Measurements from ENCODE around the gene SLCO6A1.

SLCO6A1 gene

DNA sequence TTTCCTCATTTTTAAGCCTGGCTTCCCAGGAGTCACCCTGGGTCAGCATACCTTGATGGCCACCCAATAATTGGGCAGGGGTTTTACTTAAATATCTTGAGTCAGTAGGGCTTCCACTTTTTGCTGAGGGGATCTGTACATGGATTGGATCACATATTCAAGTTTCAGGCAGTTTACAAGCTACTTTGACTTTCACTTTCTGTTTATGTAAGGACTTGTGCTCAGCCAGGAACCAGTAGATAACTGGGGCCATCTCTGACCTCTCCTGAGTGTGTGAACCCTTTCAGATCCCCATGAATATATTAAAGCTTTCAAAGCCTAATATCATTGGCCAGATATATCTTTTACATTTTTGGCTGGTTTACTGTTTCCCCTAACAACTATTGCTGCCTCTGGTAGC lies 45.1 kb downstream of the SLCO6A1 start:
- no peaks in the 10 kb centered on the region for H3K4me1 ChIP-seq (ENCODE audit: control insufficient read depth in 5 of 5, insufficient read depth in 5 of 5, low read length in 5 of 5)
- H3K27me3 ChIP-seq (ENCODE audit: control insufficient read depth in 5 of 5, insufficient read depth in 4 of 5, low read length in 5 of 5), result no peaks in the 10 kb centered on the region
- no peak overlapping the region for H3K4me3 ChIP-seq (ENCODE audit: low read depth in 1 of 5, low read length in 5 of 5)
- H3K27ac ChIP-seq (ENCODE audit: low read depth, low read length), result no peak overlapping the region
- no peak overlapping the region for H3K9ac ChIP-seq (ENCODE audit: low read length in 5 of 5)
- peaks cover 0 to 4% (median 0%) of the 10 kb centered on the region in 5 donors for H3K9me3 ChIP-seq (ENCODE audit: control insufficient read depth in 5 of 5, low read length in 5 of 5)
- no peaks in the 10 kb centered on the region for H3K36me3 ChIP-seq (ENCODE audit: control insufficient read depth in 5 of 5, insufficient read depth in 5 of 5, low read length in 5 of 5)

DNA sequence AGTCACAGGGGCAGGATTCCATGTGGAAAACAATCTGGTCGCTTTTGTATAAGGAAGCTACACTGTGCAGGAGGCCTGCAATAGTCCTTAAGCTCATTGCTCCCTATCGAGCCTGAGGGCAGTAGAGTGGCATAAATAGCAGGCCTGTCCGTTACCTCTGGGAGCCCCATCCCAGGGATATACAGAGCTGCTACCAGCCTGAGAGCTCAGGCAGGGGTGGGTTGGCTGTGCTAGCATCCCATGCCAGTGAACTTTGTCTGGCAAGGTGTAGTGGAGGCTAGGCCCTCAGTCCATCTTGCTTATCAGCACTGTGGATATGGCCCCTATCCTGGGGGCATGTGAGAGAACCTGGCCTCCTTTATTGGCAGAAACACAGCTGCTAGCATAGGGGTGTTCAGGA lies 47.7 kb downstream of the SLCO6A1 start:
- no peaks in the 10 kb centered on the region for H3K4me1 ChIP-seq (ENCODE audit: control insufficient read depth in 5 of 5, insufficient read depth in 5 of 5, low read length in 5 of 5)
- no peak overlapping the region for H3K27ac ChIP-seq (ENCODE audit: low read depth, low read length)
- H3K36me3 ChIP-seq (ENCODE audit: control insufficient read depth in 5 of 5, insufficient read depth in 5 of 5, low read length in 5 of 5), result no peaks in the 10 kb centered on the region
- H3K4me3 ChIP-seq (ENCODE audit: low read depth in 1 of 5, low read length in 5 of 5), result no peak overlapping the region
- no peaks in the 10 kb centered on the region for H3K27me3 ChIP-seq (ENCODE audit: control insufficient read depth in 5 of 5, insufficient read depth in 4 of 5, low read length in 5 of 5)
- H3K9me3 ChIP-seq (ENCODE audit: control insufficient read depth in 5 of 5, low read length in 5 of 5), result peaks cover 0 to 4% (median 0%) of the 10 kb centered on the region in 5 donors
- no peak overlapping the region for H3K9ac ChIP-seq (ENCODE audit: low read length in 5 of 5)

DNA sequence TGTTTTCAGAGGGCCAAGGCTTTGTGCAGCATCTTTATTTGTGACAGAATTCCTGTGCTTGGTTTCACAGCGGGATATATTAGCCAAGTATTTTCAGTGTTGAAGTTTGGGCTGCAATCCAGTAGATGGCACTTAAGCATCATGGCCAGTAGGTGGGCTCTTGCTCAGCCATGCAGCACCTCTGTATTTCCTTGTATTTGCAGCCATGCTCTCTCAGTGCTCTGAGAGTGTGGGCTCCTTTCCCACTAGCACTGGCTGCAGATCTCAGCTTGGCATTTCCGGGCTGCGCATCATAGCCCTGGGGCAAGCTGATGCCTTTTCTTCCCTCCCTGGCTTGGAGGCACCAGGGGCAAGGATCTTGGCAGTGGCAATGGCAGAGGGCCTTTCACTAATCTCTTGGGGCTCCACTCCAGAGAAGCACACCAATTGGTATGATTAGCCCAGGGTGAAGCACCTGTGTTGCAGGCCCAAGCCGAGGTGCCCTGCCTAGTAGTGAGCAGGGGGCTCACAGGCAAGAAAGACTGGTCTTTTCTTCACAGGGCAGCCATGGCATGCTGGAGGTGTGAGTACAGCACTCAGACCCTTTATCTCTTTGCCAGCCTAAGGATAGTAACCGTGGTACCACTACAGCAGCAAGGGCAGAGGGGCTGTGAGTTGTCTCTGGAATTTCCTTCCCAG lies 48.3 kb downstream of the SLCO6A1 start:
- Histone ChIP-seq H3K9me3 (ENCODE audit: control insufficient read depth in 5 of 5, low read length in 5 of 5) (peaks cover 0 to 4% (median 0%) of the 10 kb centered on the region in 5 donors), H3K4me1 (ENCODE audit: control insufficient read depth in 5 of 5, insufficient read depth in 5 of 5, low read length in 5 of 5) (no peaks in the 10 kb centered on the region), H3K27ac (ENCODE audit: low read depth, low read length) (no peak overlapping the region), H3K4me3 (ENCODE audit: low read depth in 1 of 5, low read length in 5 of 5) (no peak overlapping the region), H3K36me3 (ENCODE audit: control insufficient read depth in 5 of 5, insufficient read depth in 5 of 5, low read length in 5 of 5) (no peaks in the 10 kb centered on the region), H3K9ac (ENCODE audit: low read length in 5 of 5) (no peak overlapping the region), H3K27me3 (ENCODE audit: control insufficient read depth in 5 of 5, insufficient read depth in 4 of 5, low read length in 5 of 5) (no peaks in the 10 kb centered on the region)

DNA sequence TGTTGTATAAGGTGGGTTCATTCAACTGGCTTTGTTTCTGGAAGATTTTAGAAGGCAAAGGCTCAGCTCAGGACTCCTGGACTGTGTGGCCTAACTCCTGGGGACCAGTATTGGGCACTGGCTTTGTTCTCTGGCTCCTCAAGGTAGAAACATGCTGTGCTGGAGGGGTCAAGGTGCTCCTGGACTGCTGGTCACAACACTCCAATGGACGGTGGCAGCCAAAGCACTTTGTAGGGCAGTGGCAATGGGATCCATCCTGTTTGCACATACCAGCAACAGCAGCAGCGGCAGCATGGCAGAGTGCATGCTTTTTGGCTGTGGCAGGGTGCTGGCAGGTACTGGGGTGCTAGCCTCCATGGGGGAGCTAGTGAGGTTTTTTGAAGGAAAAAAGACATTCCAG lies 65.3 kb downstream of the SLCO6A1 start:
- Histone ChIP-seq H3K4me3 (ENCODE audit: low read depth in 1 of 5, low read length in 5 of 5) (no peak overlapping the region), H3K27me3 (ENCODE audit: control insufficient read depth in 5 of 5, insufficient read depth in 4 of 5, low read length in 5 of 5) (no peaks in the 10 kb centered on the region), H3K36me3 (ENCODE audit: control insufficient read depth in 5 of 5, insufficient read depth in 5 of 5, low read length in 5 of 5) (no peaks in the 10 kb centered on the region), H3K9ac (ENCODE audit: low read length in 5 of 5) (no peak overlapping the region), H3K9me3 (ENCODE audit: control insufficient read depth in 5 of 5, low read length in 5 of 5) (peaks cover 0 to 4% (median 2%) of the 10 kb centered on the region in 5 donors), H3K27ac (ENCODE audit: low read depth, low read length) (no peak overlapping the region), H3K4me1 (ENCODE audit: control insufficient read depth in 5 of 5, insufficient read depth in 5 of 5, low read length in 5 of 5) (no peaks in the 10 kb centered on the region)

DNA sequence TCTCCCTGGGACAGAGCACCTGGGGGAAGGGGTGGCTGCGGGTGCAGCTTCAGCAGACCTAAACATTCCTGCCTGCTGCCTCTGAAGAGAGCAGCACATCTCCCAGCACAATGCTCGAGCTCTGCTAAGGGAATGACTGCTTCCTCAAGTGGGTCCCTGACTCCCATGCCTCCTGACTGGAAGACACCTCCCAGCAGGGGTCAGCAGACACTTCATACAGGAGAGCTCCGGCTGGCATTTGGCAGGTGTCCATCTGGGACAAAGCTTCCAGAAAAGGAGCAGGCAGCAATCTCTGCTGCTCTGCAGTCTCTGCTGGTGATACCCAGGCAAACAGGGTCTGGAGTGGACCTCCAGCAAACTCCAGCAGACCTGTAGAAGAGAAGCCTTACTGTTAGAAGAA lies 77.2 kb downstream of the SLCO6A1 start:
- Histone ChIP-seq H3K27me3 (ENCODE audit: control insufficient read depth in 5 of 5, insufficient read depth in 4 of 5, low read length in 5 of 5) (no peaks in the 10 kb centered on the region), H3K9ac (ENCODE audit: low read length in 5 of 5) (no peak overlapping the region), H3K36me3 (ENCODE audit: control insufficient read depth in 5 of 5, insufficient read depth in 5 of 5, low read length in 5 of 5) (no peaks in the 10 kb centered on the region), H3K4me1 (ENCODE audit: control insufficient read depth in 5 of 5, insufficient read depth in 5 of 5, low read length in 5 of 5) (peaks cover 0 to 4% (median 0%) of the 10 kb centered on the region in 5 donors), H3K9me3 (ENCODE audit: control insufficient read depth in 5 of 5, low read length in 5 of 5) (no peaks in the 10 kb centered on the region), H3K4me3 (ENCODE audit: low read depth in 1 of 5, low read length in 5 of 5) (no peak overlapping the region), H3K27ac (ENCODE audit: low read depth, low read length) (no peak overlapping the region)

DNA sequence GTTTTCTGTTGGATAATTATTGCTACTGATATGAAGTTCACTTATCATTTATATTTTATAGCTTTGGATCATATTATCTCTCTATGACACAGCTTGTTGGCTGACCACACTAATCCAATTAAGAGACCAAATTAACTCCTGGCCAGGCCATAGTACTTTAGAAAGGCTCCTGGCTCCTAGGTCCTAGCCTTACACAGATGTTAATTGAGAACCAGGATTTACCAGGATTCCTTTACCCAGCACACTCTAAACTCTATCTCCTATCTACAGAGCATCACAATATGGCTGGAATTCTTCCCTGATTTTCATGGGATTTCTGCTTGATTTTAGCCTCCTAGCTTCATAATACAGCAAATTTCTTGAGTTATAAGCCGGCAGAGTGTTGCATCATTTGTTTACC lies 80.3 kb downstream of the SLCO6A1 start:
- Histone ChIP-seq H3K9ac (ENCODE audit: low read length in 5 of 5) (no peak overlapping the region), H3K27ac (ENCODE audit: low read depth, low read length) (no peak overlapping the region), H3K9me3 (ENCODE audit: control insufficient read depth in 5 of 5, low read length in 5 of 5) (no peaks in the 10 kb centered on the region), H3K4me1 (ENCODE audit: control insufficient read depth in 5 of 5, insufficient read depth in 5 of 5, low read length in 5 of 5) (peaks cover 0 to 4% (median 0%) of the 10 kb centered on the region in 5 donors), H3K4me3 (ENCODE audit: low read depth in 1 of 5, low read length in 5 of 5) (no peak overlapping the region), H3K36me3 (ENCODE audit: control insufficient read depth in 5 of 5, insufficient read depth in 5 of 5, low read length in 5 of 5) (no peaks in the 10 kb centered on the region), H3K27me3 (ENCODE audit: control insufficient read depth in 5 of 5, insufficient read depth in 4 of 5, low read length in 5 of 5) (no peaks in the 10 kb centered on the region)

DNA sequence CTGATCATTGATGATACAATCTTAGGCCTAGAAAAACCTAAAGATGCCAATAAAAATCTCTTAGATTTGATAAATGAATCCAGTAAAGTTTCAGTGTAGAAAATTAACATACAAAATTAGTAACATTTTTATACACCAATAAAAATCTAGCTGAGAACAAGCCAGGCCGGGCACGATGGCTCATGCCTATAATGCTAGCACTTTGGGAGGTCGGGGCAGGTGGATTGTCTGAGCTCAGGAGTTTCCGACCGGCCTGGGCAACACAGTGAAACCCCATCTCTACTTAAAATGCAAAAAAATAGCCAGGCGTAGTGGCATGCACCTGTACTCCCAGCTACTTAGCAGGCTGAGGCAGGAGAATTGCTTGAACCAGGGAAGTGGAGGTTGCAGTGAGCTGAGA lies 84.4 kb downstream of the SLCO6A1 start:
- Histone ChIP-seq H3K4me3 (ENCODE audit: low read depth in 1 of 5, low read length in 5 of 5) (no peak overlapping the region), H3K9ac (ENCODE audit: low read length in 5 of 5) (no peak overlapping the region), H3K27ac (ENCODE audit: low read depth, low read length) (no peak overlapping the region), H3K27me3 (ENCODE audit: control insufficient read depth in 5 of 5, insufficient read depth in 4 of 5, low read length in 5 of 5) (no peaks in the 10 kb centered on the region), H3K9me3 (ENCODE audit: control insufficient read depth in 5 of 5, low read length in 5 of 5) (no peaks in the 10 kb centered on the region), H3K36me3 (ENCODE audit: control insufficient read depth in 5 of 5, insufficient read depth in 5 of 5, low read length in 5 of 5) (no peaks in the 10 kb centered on the region), H3K4me1 (ENCODE audit: control insufficient read depth in 5 of 5, insufficient read depth in 5 of 5, low read length in 5 of 5) (no peaks in the 10 kb centered on the region)

DNA sequence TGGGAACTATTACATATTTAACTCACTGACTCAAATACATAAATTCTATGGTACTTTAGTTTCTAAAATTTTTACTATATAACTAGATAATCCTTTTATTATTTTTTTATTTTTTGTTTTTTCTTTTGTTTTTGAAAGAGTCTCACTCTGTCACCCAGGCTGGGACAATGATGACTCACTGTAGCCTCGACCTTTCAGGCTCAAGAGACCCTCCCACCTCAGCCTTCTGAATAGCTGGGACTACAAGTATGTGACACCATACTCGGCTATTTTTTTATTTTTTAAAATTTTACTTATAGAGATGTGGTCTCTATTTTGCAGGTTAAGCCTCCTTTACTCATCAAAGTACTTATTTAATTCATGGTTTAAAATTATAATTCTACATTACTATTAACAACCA lies 110.6 kb downstream of the SLCO6A1 start:
- H3K4me1 ChIP-seq (ENCODE audit: control insufficient read depth in 5 of 5, insufficient read depth in 5 of 5, low read length in 5 of 5), result no peaks in the 10 kb centered on the region
- H3K9ac ChIP-seq (ENCODE audit: low read length in 5 of 5), result no peak overlapping the region
- H3K27me3 ChIP-seq (ENCODE audit: control insufficient read depth in 5 of 5, insufficient read depth in 4 of 5, low read length in 5 of 5), result no peaks in the 10 kb centered on the region
- H3K4me3 ChIP-seq (ENCODE audit: low read depth in 1 of 5, low read length in 5 of 5), result no peak overlapping the region
- H3K27ac ChIP-seq (ENCODE audit: low read depth, low read length), result no peak overlapping the region
- H3K9me3 ChIP-seq (ENCODE audit: control insufficient read depth in 5 of 5, low read length in 5 of 5), result peaks cover 0 to 12% (median 8%) of the 10 kb centered on the region in 5 donors
- no peaks in the 10 kb centered on the region for H3K36me3 ChIP-seq (ENCODE audit: control insufficient read depth in 5 of 5, insufficient read depth in 5 of 5, low read length in 5 of 5)

DNA sequence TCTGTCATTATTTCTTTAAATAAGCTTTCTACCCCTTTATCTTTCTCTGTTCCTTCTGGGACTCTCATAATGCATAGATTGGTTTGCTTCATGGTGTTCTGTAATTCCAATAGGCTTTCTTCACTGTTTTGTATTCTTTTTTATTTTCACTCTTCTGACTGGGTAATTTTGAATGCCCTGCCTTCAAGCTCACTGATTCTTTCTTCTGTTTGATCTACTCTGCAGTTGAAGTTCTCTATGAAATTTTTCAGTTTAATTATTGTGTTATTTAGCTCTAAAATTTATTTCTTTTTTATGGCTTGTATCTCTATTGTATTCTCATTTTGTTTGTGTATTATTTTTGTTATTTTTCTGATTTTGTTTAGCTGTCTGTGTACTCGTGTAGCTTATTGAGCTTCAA lies 113.4 kb downstream of the SLCO6A1 start:
- Histone ChIP-seq H3K36me3 (ENCODE audit: control insufficient read depth in 5 of 5, insufficient read depth in 5 of 5, low read length in 5 of 5) (no peaks in the 10 kb centered on the region), H3K27ac (ENCODE audit: low read depth, low read length) (no peak overlapping the region), H3K9ac (ENCODE audit: low read length in 5 of 5) (no peak overlapping the region), H3K27me3 (ENCODE audit: control insufficient read depth in 5 of 5, insufficient read depth in 4 of 5, low read length in 5 of 5) (no peaks in the 10 kb centered on the region), H3K9me3 (ENCODE audit: control insufficient read depth in 5 of 5, low read length in 5 of 5) (peaks cover 2 to 12% (median 8%) of the 10 kb centered on the region in 5 donors), H3K4me3 (ENCODE audit: low read depth in 1 of 5, low read length in 5 of 5) (no peak overlapping the region), H3K4me1 (ENCODE audit: control insufficient read depth in 5 of 5, insufficient read depth in 5 of 5, low read length in 5 of 5) (no peaks in the 10 kb centered on the region)

DNA sequence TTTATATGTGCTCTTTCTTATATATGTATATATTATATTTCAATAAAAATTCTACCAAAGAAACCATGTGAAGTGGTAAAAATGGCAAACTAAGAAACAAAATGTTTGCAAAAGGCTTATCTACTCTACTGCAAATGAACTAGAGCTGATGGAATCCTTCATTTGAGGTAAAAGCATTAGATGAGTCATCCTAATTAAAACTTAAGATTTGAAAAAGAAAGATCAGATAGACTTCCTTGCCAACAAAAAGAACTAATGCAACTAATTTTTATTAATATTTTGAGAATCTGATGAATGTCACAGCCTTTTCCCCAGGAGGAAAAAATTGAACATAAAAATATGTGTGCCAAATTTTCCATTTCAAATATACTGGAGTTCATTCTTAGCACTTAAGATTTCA lies 118.6 kb downstream of the SLCO6A1 start:
- H3K27ac ChIP-seq (ENCODE audit: low read depth, low read length), result no peak overlapping the region
- H3K4me3 ChIP-seq (ENCODE audit: low read depth in 1 of 5, low read length in 5 of 5), result no peak overlapping the region
- H3K36me3 ChIP-seq (ENCODE audit: control insufficient read depth in 5 of 5, insufficient read depth in 5 of 5, low read length in 5 of 5), result no peaks in the 10 kb centered on the region
- H3K4me1 ChIP-seq (ENCODE audit: control insufficient read depth in 5 of 5, insufficient read depth in 5 of 5, low read length in 5 of 5), result peaks cover 0 to 5% (median 0%) of the 10 kb centered on the region in 5 donors
- H3K27me3 ChIP-seq (ENCODE audit: control insufficient read depth in 5 of 5, insufficient read depth in 4 of 5, low read length in 5 of 5), result no peaks in the 10 kb centered on the region
- no peak overlapping the region for H3K9ac ChIP-seq (ENCODE audit: low read length in 5 of 5)
- H3K9me3 ChIP-seq (ENCODE audit: control insufficient read depth in 5 of 5, low read length in 5 of 5), result peaks cover 0 to 5% (median 2%) of the 10 kb centered on the region in 5 donors

Measured in subcutaneous abdominal adipose tissue (tissue), 5 donors.